GM21381 (cell line): Measurements from ENCODE around the gene NAA60.
"Not testable (repeated sequence)": the region's sequence is repeated elsewhere in the genome, so short reads cannot be mapped to it uniquely, and the experiment has no call there.

Experiments
- ATAC-seq: cut with Tn5 transposase; IDR thresholded peaks from one replicate; pipeline ENCODE4 v1.9.1; 2021; ENCODE audit warnings: mild to moderate bottlenecking, moderate library complexity; ENCODE audit not compliant: unreplicated experiment

Gene NAA60

DNA sequence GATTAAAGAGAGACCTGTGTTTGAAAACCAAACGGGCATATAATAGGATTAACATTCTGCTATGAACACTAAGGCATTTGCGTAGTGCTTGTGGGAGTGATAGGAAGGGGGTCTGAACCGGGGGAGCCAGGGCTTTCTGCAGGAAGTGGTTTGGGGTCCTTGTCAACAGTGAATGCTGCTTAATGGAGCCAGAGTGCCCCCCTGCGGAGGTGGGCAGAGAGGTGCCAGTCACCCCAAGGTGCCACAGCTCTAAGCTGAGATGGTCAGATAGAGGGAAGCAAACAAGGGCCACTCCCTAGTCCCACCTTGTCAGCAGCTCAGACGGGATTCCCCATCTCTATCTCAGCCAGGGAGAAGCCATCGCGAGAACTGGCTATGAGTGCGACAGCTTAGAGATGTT, 17.7 kb downstream of the NAA60 start:
- no peak for ATAC-seq

- ATAC-seq: no peak
These were observed 21.8 kb downstream of the NAA60 start for GRCh38 chr16:3465301-3465700.

- ATAC-seq: no peak
These were observed 22.6 kb downstream of the NAA60 start for GRCh38 chr16:3465911-3466584.

DNA sequence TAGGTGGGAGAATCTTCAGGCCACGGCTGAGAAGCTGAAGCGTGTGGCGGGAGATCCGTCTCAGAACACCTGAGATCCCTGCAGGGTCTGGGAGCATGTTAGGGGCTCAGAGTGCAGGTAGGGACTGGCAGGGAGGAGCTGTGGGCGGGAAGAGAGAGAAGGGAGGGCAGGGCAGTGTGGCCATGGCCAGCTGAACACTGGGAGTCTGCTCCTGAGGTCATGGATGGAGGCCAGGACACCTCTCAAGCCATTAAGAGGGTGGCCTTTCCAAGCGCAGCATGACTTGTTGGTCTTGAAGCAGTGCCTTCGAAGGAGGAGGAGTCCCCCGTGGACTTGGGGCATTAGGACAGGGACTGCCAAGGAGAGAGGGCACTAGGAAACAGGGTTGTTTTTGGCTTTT, 23.7 kb downstream of the NAA60 start:
- no peak for ATAC-seq

DNA sequence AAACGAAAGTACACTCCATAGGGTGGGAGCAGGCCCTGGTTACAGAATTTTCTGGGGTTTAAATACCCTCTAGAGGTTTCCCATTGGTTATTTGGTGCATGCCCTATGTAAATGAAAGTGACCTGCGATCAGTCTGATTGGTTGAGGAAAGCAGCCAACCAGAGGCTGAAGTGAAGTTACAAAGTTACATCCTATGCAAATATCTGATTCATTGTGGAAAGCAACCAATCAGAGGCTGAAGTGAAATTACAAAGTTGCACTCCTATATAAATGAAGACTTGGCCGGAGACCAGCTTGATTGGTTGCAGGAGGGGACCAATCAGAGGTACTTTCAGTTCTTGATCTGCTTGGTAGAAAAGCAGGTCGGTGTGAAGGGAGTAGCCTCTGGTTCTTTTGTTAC, 24.4 kb downstream of the NAA60 start:
- ATAC-seq: no peak

DNA sequence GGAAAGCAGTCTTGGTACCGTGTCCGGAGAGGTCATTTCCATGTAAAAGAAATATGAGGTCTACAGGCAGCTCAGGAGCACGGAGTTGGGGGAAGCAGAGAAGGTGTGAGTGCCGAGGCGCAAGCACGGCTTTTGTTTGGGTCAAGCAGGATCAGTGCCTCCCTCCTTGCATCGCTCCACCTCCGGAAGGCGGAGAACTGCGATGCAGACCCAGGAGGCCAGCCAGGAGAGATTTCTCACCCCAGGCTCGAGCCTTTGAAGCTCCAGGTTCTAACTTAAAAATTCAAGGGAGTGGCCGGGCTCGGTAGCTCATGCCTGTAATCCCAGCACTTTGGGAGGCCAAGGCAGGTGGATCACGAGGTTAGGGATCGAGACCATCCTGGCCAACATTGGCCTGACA, 25.0 kb downstream of the NAA60 start:
- ATAC-seq: no peak

GRCh38 chr16:3469736-3470135, 26.3 kb downstream of the NAA60 start:
- no peak for ATAC-seq

GRCh38 chr16:3470723-3471122, 27.2 kb downstream of the NAA60 start:
- ATAC-seq: no peak

DNA sequence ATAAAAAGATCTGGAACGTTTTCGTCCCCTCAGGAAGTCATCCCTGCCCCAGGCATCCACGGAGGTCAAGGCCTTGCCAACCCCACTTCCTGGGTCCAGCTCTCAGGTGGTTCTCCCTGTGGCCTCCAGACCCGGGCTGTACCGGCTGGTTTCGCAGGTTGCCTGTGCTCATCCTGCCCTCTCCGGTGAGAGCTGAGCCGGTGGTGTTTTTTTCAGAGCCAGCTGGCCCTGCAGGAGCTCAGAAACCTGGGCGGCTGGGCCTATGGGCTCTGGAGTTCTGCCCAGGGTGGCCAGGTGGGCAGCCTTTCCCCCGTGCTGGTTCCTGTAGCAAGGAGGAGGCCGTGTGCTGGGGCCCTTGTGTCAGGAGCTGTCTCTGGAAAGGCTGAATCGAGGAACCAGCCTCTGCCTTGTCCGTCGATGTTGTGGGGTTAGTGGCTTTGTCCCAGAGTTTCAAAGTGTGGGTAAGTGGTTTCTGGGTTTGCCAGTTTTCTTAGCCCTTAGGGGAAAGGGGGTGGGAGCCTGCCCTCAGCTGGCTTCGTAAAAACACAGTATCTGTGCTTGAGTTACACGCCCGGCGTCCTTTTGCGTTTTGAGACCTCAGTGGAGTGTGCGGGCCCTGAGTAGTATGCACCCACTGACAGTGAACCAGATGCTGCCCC, 28.2 kb downstream of the NAA60 start:
- no peak for ATAC-seq

- ATAC-seq: no peak
These were observed 29.6 kb downstream of the NAA60 start for GRCh38 chr16:3472878-3473595.

GRCh38 chr16:3473596-3473943, 30.1 kb downstream of the NAA60 start:
- ATAC-seq: not testable (repeated sequence)

DNA sequence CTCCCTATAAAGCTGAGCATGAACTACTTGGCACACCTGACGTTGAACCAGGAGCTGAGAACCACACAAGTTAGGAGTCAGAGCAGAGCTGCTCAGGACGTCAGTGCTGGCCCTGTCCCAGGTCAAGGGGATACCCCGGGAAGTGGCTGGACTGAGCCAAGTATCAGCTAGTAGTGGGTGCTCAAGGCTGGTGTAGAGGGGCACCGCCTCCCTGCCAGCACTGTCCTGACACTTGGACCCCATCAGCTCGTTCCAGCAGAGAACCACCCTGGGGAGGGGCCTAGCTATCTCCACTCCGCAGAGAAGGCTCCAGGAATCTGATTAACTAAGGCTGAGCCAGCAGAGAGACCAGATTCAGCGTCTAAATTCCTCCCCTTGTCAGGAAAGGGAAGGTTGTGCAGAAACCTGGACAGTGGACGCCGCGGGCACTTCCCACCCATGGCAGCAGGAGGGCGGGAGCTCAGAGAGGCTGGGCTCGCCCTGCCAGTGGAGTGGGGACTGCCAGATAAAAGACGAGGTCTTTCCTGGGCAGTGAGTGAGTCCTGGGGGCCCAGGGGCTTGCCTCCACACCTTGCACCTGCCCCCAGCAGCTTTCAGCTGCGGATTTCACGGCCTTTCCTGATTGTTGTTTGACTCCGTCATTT, 30.8 kb downstream of the NAA60 start:
- no peak for ATAC-seq

GRCh38 chr16:3474870-3475269, 31.4 kb downstream of the NAA60 start:
- not testable (repeated sequence) for ATAC-seq

DNA sequence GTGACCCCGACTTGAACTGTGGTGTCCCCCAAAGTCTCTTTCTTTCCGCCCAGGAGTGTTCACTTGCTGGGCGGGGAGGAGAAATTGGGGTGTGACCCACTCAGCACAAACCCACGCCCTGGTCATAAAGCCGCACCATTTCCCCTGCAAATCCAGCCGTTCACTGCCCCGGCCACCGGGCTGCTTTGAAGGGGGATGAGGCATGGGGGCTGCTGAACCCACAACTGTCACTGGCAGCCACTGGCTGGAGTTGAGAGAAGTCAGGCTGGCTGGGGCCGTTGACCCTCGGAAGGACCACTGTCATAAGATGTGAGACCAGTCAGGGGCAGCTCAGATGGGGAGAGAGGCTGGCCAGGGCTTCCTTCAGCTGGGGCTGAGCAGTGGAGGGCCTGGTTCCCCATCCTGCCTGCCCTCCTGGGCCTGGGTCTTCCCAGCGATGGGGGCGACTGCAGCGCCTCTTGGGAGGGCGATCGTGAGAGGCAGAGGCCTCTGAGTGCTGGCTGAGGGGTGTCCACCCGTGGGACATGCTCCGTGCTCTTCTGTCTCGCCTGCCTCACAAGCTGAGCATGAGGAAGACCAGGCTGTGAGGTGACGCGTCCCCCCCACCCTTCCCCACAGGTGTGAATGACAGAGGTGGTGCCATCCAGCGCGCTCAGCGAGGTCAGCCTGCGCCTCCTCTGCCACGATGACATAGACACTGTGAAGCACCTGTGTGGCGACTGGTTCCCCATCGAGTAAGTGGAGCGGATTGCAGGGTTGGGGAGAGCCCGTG, 32.3 kb downstream of the NAA60 start:
- no peak for ATAC-seq

DNA sequence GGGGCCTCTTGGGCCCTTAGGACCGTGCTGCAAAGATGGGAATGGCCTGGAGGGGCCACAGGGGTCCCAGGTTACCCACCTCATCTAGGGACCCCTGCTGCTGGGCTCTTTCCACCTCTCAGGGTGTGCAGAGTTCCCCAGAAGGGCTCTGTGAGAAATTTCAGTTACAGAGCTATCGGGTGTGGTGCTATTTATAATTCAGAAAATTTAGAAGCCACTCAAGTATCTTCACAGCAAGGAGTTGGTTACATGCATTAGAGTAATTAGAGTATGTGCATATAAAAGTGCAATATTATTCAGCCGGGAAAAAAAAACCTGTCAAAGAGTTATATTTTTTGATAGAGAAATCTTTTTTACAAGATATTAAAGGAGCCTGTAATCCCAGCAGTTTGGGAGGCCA, 32.9 kb downstream of the NAA60 start:
- ATAC-seq: no peak

DNA sequence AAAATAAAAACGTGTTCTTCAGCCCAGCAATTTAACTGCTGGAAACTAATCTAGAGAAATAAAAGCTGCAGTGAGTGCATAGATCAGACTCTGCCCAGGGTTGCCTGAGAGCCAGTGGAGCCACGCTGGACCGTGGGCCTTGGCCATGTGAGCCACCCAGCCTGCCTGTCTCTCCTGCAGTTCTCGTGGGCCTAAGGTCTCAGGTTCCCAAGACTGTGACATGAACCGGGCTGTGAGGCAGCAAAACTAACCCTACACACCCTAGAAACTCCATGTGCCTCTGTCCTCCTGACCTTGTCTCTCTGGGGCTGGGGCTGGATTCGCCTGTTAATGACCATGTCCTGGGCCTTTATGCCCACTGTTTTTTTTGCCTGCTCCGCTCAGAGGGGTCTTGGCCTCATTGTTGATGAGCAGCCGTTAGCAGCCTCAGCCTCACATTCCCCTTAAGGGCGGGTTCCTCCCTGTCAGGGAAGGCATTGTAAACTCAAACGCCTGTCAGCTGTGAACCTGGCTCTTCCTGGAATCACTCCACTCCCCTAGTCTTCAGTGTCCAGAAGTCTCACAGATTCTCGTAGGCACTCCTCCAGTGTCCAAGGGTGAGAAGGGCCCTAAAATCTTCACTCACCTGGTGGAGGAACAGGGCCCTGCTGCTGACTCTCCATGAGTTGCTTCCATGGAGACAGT, 34.9 kb downstream of the NAA60 start:
- no peak for ATAC-seq

DNA sequence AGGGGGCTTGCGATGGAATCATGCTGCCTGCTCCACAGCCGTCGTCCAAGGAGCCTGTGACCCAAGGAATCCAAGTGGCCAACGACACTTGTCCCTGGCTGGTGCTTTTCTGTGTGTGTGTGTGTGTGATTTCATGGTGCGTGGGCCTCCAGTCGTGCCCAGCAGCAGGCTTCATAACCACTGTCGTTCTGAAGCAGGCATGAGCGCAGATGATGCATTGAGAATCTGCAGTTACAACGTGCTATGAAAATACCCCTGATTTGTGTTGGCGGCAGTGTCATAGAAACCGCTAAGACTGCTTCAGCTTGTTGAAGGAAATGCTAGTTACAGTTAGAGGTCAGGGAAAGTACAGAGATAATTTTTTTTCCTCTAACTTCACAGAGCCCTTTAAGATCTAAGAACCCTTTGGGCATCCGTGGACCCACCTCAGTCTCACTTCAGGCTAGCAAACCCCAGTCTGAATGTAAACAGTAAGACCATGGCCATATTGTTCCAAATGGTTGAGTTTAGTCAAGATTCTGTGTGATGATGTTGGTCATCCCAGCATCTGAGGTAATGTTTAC, 36.3 kb downstream of the NAA60 start:
- ATAC-seq: no peak

- no peak for ATAC-seq
These were observed 37.6 kb downstream of the NAA60 start for GRCh38 chr16:3480901-3481695.
